ENCODE results near the gene FOXD3. TPM values are rescaled to one million over a fixed set of nuclear protein-coding genes. Genes with fewer than 3 reads are reported as not detected.

FOXD3 gene
- total RNA-seq, 1 experiment from 2014 or later: not detected

DNA sequence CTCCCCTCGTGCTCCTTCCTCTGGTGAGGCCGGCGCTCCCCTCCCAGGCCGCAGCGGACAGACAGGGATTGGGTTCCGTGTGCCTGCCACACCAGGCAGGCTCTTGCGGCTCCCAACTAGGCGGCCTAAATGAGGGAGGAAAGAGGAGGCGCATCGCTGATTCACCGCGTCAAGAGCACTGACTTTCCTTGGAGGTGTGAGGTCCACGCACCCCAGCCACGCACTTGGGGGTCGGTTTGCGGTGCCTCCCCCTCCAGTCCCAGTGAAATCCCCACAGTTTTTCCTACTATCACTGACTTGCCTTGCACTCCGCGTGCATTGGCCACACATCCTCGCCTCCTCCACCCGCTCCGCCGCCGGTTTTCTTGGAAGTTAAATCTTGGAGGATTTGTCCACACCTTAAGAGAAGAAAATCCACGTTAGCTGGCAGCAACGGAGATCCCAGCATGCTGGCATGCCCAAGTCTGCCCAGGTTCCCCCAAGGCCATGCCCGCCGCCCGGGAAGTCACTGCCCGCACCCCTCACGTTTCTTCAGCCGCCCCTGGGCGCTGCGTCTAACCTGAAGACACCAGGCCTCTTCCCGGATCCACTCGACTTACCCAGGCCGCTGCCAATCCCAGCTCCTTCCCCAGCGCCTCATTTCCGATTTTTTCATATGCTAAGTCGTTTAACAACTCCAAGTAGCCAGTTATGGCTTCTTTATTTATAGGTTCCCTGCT lies 1.1 kb upstream of the FOXD3 start:
- no peak overlapping the region for H3K27ac Mint-ChIP-seq (ENCODE audit: low read depth, unreplicated experiment)
- no peaks in the 10 kb centered on the region for H3K4me1 Mint-ChIP-seq (ENCODE audit: insufficient read depth, unreplicated experiment)
- POLR2A ChIA-PET: interaction anchor here (0.7 kb wide), 1 partner anchor 884 kb away, joined by 3 read pairs; no protein-coding TSS in a partner anchor
- no peaks in the 10 kb centered on the region for H3K36me3 Mint-ChIP-seq (ENCODE audit: insufficient read depth, unreplicated experiment)
- intact Hi-C loops (cut with micrococcal nuclease): no loop called here
- BruUV-seq (replicated peaks): no TSS peak
- no peak for TF ChIP-seq CTCF (IDR thresholded peaks at IDR 0.05; ENCODE audit: unreplicated experiment)
- H3K27me3 Mint-ChIP-seq (ENCODE audit: insufficient read depth, unreplicated experiment): no peaks in the 10 kb centered on the region
- DNase-seq (ENCODE audit: unreplicated experiment): no peak
- H3K9me3 Mint-ChIP-seq (ENCODE audit: unreplicated experiment): peaks cover 9% of the 10 kb centered on the region
- H3K4me3 Mint-ChIP-seq (ENCODE audit: unreplicated experiment): no peak overlapping the region
- CTCF ChIA-PET: no interaction called here

DNA sequence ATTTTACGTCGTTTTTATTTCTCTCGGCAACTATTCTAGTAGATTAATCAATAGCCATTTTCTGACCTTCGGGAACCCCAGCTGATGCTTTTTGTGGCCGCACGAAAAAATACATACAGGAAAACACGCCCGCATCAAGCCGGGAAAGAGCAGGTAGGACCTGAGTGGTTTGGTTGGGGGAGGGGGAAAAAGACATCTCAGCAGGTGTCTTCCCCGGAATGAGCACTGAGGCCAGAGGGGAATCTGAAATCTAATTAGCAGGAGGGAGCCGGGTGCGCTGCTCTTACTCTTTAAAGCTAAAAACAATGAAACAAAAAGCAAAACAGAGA lies 618 bp upstream of the FOXD3 start:
- TF ChIP-seq CTCF (IDR thresholded peaks at IDR 0.05; ENCODE audit: unreplicated experiment): no peak
- Mint-ChIP-seq H3K4me3 (ENCODE audit: unreplicated experiment) (no peak overlapping the region), H3K27me3 (ENCODE audit: insufficient read depth, unreplicated experiment) (no peaks in the 10 kb centered on the region), H3K36me3 (ENCODE audit: insufficient read depth, unreplicated experiment) (no peaks in the 10 kb centered on the region), H3K27ac (ENCODE audit: low read depth, unreplicated experiment) (no peak overlapping the region), H3K9me3 (ENCODE audit: unreplicated experiment) (peaks cover 9% of the 10 kb centered on the region), H3K4me1 (ENCODE audit: insufficient read depth, unreplicated experiment) (no peaks in the 10 kb centered on the region)
- ChIA-PET CTCF (no interaction called here), POLR2A (interaction anchor here (0.7 kb wide), 1 partner anchor 884 kb away, joined by 3 read pairs; no protein-coding TSS in a partner anchor)
- BruUV-seq (replicated peaks): no TSS peak
- no peak for DNase-seq (ENCODE audit: unreplicated experiment)
- intact Hi-C loops (cut with micrococcal nuclease): no loop called here

GRCh38 chr1:63322944-63323864 lies 837 bp downstream of the FOXD3 start:
- TF ChIP-seq CTCF (IDR thresholded peaks at IDR 0.05; ENCODE audit: unreplicated experiment): no peak
- H3K36me3 Mint-ChIP-seq (ENCODE audit: insufficient read depth, unreplicated experiment): no peaks in the 10 kb centered on the region
- no peaks in the 10 kb centered on the region for H3K27me3 Mint-ChIP-seq (ENCODE audit: insufficient read depth, unreplicated experiment)
- peaks cover 9% of the 10 kb centered on the region for H3K9me3 Mint-ChIP-seq (ENCODE audit: unreplicated experiment)
- H3K27ac Mint-ChIP-seq (ENCODE audit: low read depth, unreplicated experiment): no peak overlapping the region
- no peak for DNase-seq (ENCODE audit: unreplicated experiment)
- intact Hi-C loops (cut with micrococcal nuclease): no loop called here
- no peaks in the 10 kb centered on the region for H3K4me1 Mint-ChIP-seq (ENCODE audit: insufficient read depth, unreplicated experiment)
- H3K4me3 Mint-ChIP-seq (ENCODE audit: unreplicated experiment): no peak overlapping the region
- no TSS peak for BruUV-seq (replicated peaks)
- POLR2A ChIA-PET: interaction anchor here (0.5 kb wide), 1 partner anchor 21 kb away, joined by 3 read pairs; no protein-coding TSS in a partner anchor
- CTCF ChIA-PET: no interaction called here
